ENCODE data around the gene SMARCE1. TPM values are rescaled to one million over a fixed set of nuclear protein-coding genes. Genes with fewer than 3 reads are reported as not detected.
A peak's percentile ranks its signal among the peaks of the same experiment; 100 is the strongest.

Gene SMARCE1
- total RNA-seq, 4 donors from 2014 or later: 67.2 to 113 (median 95.1) TPM

DNA sequence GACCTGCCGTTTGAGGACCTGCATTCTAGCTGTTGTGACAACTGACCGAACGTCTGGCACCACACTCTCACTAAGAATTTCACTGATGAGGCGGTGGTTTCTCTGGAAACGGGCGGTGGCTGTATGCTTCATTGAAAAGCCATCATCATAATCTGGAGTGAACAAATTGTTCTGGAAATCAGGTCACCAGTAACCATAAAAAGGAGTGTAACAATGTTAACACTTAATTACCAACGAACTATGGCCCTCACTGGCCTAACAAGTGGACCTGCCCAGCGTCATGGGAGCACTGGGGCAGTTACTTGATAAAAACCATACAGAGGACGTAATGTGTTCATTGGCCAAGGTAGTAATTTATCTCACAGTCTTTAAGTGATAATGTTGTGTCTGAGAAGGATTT is 15.4 kb downstream of the SMARCE1 start:
- DNase-seq (ENCODE audit: low spot score in 2 of 2): no peak
- Histone ChIP-seq H3K27ac (peak overlapping the region in 2 of 4 donors; percentile 33 to 38), H3K4me3 (no peak overlapping the region), H3K27me3 (no peaks in the 10 kb centered on the region), H3K36me3 (peaks cover 7 to 97% (median 31%) of the 10 kb centered on the region in 3 donors), H3K4me1 (peaks cover 0 to 9% (median 0%) of the 10 kb centered on the region in 4 donors), H3K9me3 (no peaks in the 10 kb centered on the region)
- 62 to 69% methylated on average over 9 of the region's 9 CpGs for WGBS, 2 donors
- peak in 1 of 2 donors; percentile 10 for TF ChIP-seq EP300 (IDR thresholded peaks at IDR 0.05)
- TF ChIP-seq, protein P1, sequence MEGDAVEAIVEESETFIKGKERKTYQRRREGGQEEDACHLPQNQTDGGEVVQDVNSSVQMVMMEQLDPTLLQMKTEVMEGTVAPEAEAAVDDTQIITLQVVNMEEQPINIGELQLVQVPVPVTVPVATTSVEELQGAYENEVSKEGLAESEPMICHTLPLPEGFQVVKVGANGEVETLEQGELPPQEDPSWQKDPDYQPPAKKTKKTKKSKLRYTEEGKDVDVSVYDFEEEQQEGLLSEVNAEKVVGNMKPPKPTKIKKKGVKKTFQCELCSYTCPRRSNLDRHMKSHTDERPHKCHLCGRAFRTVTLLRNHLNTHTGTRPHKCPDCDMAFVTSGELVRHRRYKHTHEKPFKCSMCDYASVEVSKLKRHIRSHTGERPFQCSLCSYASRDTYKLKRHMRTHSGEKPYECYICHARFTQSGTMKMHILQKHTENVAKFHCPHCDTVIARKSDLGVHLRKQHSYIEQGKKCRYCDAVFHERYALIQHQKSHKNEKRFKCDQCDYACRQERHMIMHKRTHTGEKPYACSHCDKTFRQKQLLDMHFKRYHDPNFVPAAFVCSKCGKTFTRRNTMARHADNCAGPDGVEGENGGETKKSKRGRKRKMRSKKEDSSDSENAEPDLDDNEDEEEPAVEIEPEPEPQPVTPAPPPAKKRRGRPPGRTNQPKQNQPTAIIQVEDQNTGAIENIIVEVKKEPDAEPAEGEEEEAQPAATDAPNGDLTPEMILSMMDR (IDR thresholded peaks at IDR 0.05): no peak

DNA sequence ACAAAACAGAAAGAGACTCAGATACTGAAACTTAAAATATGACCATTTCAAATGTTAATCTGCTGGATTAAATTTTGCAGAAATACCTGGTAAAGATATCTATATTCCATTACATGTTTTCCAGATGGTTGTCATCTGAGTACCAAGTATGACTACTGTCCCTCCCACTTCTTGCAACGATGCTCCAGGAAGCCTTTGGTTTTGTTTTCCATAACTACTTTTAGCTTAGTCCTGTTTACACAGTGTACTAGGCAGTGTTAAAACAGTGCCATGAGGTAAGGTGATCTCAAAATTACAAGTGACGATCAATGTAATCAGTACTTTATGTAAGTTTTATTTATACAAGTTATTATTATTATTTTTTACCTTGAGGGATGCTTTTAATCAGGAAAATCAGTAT is 17.8 kb downstream of the SMARCE1 start:
- no peaks in the 10 kb centered on the region for H3K27me3 ChIP-seq
- H3K36me3 ChIP-seq: peaks cover 0 to 77% (median 20%) of the 10 kb centered on the region in 3 donors
- no peak overlapping the region for H3K4me3 ChIP-seq
- no peaks in the 10 kb centered on the region for H3K9me3 ChIP-seq
- 47 to 49% methylated on average over 2 of the region's 2 CpGs for WGBS, 2 donors
- no peak overlapping the region for H3K27ac ChIP-seq
- TF ChIP-seq, protein P1 (IDR thresholded peaks at IDR 0.05): no peak
- TF ChIP-seq EP300 (IDR thresholded peaks at IDR 0.05) (no peak), POLR2A (IDR thresholded peaks at IDR 0.05) (no peak)
- no peak for DNase-seq (ENCODE audit: low spot score in 2 of 2)
- H3K4me1 ChIP-seq: peaks cover 0 to 13% (median 0%) of the 10 kb centered on the region in 4 donors

DNA sequence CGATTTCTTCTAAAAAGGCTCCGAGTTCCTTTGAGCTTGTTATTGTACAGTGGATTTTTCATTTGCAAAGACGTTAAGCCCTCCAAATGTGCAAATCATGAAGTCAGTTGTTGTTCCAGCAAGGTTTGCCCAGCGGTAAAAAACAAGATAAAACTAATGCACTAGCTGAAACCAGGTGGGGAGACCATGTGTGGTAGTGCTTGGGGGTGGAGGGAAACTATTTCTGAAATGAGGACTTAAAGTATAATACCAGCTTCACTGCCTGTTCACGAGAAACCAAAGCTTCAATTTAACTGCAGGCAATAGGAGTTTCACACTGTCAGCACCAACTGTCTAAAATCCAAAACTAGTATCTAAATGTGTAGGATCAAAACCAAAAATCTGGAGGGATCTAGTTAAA is 22.3 kb downstream of the SMARCE1 start:
- no peak for DNase-seq (ENCODE audit: low spot score in 2 of 2)
- H3K9me3 ChIP-seq: no peaks in the 10 kb centered on the region
- H3K27ac ChIP-seq: no peak overlapping the region
- TF ChIP-seq, protein P1 (IDR thresholded peaks at IDR 0.05): no peak
- TF ChIP-seq EP300 (IDR thresholded peaks at IDR 0.05): no peak
- no peak for TF ChIP-seq POLR2A (IDR thresholded peaks at IDR 0.05)
- 35 to 42% methylated on average over 5 of the region's 5 CpGs for WGBS, 2 donors
- H3K4me1 ChIP-seq: peaks cover 0 to 30% (median 0%) of the 10 kb centered on the region in 4 donors
- no peaks in the 10 kb centered on the region for H3K27me3 ChIP-seq
- no peak overlapping the region for H3K4me3 ChIP-seq
- peaks cover 0 to 33% (median 4%) of the 10 kb centered on the region in 3 donors for H3K36me3 ChIP-seq

DNA sequence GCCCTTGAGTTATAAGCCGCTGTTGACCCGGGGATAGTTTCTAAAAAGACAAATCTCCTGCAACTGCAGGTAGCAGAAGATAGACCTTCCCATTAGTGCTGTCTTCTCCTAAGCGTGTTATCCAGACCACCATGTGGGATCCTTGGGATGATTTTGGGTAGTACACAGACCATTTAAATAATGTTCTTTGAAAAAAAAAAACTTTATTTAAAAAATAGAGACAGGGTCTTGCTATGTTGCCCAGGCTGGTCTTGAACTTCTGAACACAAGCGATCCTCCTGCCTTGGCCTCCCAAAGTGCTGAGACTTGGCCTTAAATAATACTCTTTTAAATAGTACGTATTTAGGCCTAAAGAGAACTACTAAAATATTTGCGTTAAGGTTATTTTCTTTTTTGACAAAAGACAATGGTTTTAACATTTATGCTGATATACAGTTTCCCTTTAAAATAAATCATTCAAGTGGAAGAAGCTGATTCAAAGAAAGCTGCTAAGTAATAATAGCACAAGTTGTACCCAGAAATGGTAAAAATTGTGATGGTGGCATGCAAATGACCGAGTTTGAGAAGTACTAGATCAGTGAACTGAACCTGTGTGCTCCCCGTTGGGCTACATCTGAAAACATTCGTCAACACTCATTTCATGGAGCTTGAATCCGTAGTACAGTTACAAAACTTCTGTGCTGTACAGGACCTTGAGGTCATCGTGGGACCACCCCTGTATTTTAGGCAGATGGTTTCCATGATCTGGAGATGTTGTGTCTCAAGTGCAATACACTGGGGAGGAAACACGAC is 24.0 kb downstream of the SMARCE1 start:
- Histone ChIP-seq H3K27ac (no peak overlapping the region), H3K36me3 (peaks cover 0 to 16% (median 0%) of the 10 kb centered on the region in 3 donors), H3K9me3 (no peaks in the 10 kb centered on the region), H3K4me1 (peaks cover 0 to 39% (median 2%) of the 10 kb centered on the region in 4 donors), H3K27me3 (no peaks in the 10 kb centered on the region), H3K4me3 (no peak overlapping the region)
- 84 to 85% methylated on average over 12 of the region's 12 CpGs for WGBS, 2 donors
- no peak for TF ChIP-seq POLR2A (IDR thresholded peaks at IDR 0.05)
- no peak for TF ChIP-seq EP300 (IDR thresholded peaks at IDR 0.05)
- TF ChIP-seq, protein P1 (IDR thresholded peaks at IDR 0.05): no peak
- DNase-seq (ENCODE audit: low spot score in 2 of 2): no peak

DNA sequence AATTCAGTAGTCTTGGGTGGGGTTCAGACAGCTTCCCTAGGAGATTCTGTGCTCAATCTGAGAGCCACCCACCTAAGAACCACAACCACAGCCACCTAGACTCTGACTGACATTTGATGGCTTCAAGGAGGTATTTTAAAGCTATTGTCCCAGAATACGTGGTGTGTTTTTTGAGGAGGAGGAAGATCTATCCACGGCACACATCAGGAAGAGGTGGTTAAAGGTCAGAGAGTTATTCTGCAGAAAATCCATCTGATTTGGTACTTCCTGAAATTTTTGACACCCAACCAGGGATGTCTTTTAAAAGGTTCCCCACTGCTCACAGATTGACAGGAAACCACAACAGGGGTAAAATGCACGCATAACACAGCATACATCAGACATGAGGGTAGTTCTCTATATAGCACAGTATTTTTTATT is 25.1 kb downstream of the SMARCE1 start:
- no peak for TF ChIP-seq POLR2A (IDR thresholded peaks at IDR 0.05)
- TF ChIP-seq, protein P1 (IDR thresholded peaks at IDR 0.05): no peak
- no peak for TF ChIP-seq EP300 (IDR thresholded peaks at IDR 0.05)
- WGBS, 2 donors: 55 to 69% methylated on average over 3 of the region's 3 CpGs
- peak overlapping the region in 1 of 4 donors; percentile 73 for H3K27ac ChIP-seq
- H3K9me3 ChIP-seq: no peaks in the 10 kb centered on the region
- peaks cover 0 to 39% (median 2%) of the 10 kb centered on the region in 4 donors for H3K4me1 ChIP-seq
- H3K4me3 ChIP-seq: no peak overlapping the region
- no peak for DNase-seq (ENCODE audit: low spot score in 2 of 2)
- H3K36me3 ChIP-seq: peaks cover 0 to 5% (median 0%) of the 10 kb centered on the region in 3 donors
- H3K27me3 ChIP-seq: no peaks in the 10 kb centered on the region
